Measurements from ENCODE around the gene ZNF774. TPM values are rescaled to one million over a fixed set of nuclear protein-coding genes. Genes with fewer than 3 reads are reported as not detected.

ZNF774 gene
- total RNA-seq, 1 donor from 2014 or later = 4.7 TPM

GRCh38 chr15:90365414-90366055, 13.5 kb downstream of the ZNF774 start:
- Histone ChIP-seq H3K4me1 (peaks cover 16% of the 10 kb centered on the region), H3K36me3 (peaks cover 6% of the 10 kb centered on the region), H3K4me3 (no peak overlapping the region), H3K27ac (replicated peaks) (no peak overlapping the region), H3K9me3 (replicated peaks) (no peaks in the 10 kb centered on the region), H3K27me3 (ENCODE audit: low read depth) (no peaks in the 10 kb centered on the region)
- TF ChIP-seq, protein P1, sequence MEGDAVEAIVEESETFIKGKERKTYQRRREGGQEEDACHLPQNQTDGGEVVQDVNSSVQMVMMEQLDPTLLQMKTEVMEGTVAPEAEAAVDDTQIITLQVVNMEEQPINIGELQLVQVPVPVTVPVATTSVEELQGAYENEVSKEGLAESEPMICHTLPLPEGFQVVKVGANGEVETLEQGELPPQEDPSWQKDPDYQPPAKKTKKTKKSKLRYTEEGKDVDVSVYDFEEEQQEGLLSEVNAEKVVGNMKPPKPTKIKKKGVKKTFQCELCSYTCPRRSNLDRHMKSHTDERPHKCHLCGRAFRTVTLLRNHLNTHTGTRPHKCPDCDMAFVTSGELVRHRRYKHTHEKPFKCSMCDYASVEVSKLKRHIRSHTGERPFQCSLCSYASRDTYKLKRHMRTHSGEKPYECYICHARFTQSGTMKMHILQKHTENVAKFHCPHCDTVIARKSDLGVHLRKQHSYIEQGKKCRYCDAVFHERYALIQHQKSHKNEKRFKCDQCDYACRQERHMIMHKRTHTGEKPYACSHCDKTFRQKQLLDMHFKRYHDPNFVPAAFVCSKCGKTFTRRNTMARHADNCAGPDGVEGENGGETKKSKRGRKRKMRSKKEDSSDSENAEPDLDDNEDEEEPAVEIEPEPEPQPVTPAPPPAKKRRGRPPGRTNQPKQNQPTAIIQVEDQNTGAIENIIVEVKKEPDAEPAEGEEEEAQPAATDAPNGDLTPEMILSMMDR (IDR thresholded peaks at IDR 0.05; ENCODE audit: borderline replicate concordance) = no peak
- intact Hi-C loops (cut with micrococcal nuclease) = no loop called here
- DNase-seq = no peak

GRCh38 chr15:90367576-90367975, 15.5 kb downstream of the ZNF774 start:
- H3K9me3 ChIP-seq (replicated peaks) = no peaks in the 10 kb centered on the region
- TF ChIP-seq, protein P1 (IDR thresholded peaks at IDR 0.05; ENCODE audit: borderline replicate concordance) = no peak
- H3K4me1 ChIP-seq = peaks cover 8% of the 10 kb centered on the region
- H3K27ac ChIP-seq (replicated peaks) = peak overlapping the region; percentile 50
- intact Hi-C loops (cut with micrococcal nuclease) = no loop called here
- H3K4me3 ChIP-seq = no peak overlapping the region
- H3K27me3 ChIP-seq (ENCODE audit: low read depth) = no peaks in the 10 kb centered on the region
- DNase-seq = no peak
- no peaks in the 10 kb centered on the region for H3K36me3 ChIP-seq

DNA sequence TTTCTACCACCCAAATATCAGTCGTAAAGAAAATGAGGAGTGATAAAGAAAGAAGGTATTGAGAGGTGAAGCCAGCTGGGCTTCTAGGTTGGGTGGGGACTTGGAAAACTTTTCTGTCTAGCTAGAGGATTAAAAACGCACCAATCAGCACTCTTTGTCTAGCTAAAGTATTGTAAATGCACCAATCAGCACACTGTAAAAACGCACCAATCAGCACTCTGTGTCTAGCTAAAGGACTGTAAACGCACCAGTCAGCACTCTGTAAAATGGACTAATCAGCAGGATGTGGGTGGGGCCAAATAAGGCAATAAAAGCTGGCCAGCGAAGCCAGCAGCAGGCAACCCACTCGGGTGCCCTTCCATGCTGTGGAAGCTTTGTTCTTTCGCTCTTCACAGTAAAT, 23.0 kb downstream of the ZNF774 start:
- Histone ChIP-seq H3K4me1 (peaks cover 11% of the 10 kb centered on the region), H3K27ac (replicated peaks) (no peak overlapping the region), H3K4me3 (no peak overlapping the region), H3K27me3 (ENCODE audit: low read depth) (no peaks in the 10 kb centered on the region), H3K36me3 (no peaks in the 10 kb centered on the region), H3K9me3 (replicated peaks) (peaks cover 12% of the 10 kb centered on the region)
- DNase-seq = no peak
- TF ChIP-seq, protein P1 (IDR thresholded peaks at IDR 0.05; ENCODE audit: borderline replicate concordance) = no peak
- intact Hi-C loops (cut with micrococcal nuclease) = no loop called here

GRCh38 chr15:90376789-90377188, 24.7 kb downstream of the ZNF774 start:
- Histone ChIP-seq H3K27ac (replicated peaks) (peak overlapping the region; percentile 71), H3K4me3 (no peak overlapping the region), H3K9me3 (replicated peaks) (peaks cover 14% of the 10 kb centered on the region), H3K27me3 (ENCODE audit: low read depth) (no peaks in the 10 kb centered on the region), H3K4me1 (peaks cover 11% of the 10 kb centered on the region), H3K36me3 (no peaks in the 10 kb centered on the region)
- no peak for DNase-seq
- TF ChIP-seq, protein P1 (IDR thresholded peaks at IDR 0.05; ENCODE audit: borderline replicate concordance) = no peak
- intact Hi-C loops (cut with micrococcal nuclease) = no loop called here

- Histone ChIP-seq H3K4me1 (peaks cover 11% of the 10 kb centered on the region), H3K36me3 (no peaks in the 10 kb centered on the region), H3K9me3 (replicated peaks) (peaks cover 14% of the 10 kb centered on the region), H3K27me3 (ENCODE audit: low read depth) (no peaks in the 10 kb centered on the region), H3K4me3 (no peak overlapping the region), H3K27ac (replicated peaks) (no peak overlapping the region)
- DNase-seq = no peak
- intact Hi-C loops (cut with micrococcal nuclease) = no loop called here
- TF ChIP-seq, protein P1 (IDR thresholded peaks at IDR 0.05; ENCODE audit: borderline replicate concordance) = no peak
These were observed 27.2 kb downstream of the ZNF774 start for GRCh38 chr15:90379263-90379662.

Measured in left ventricle myocardium inferior (tissue), 1 donor.